HAP-1 (cell line): ENCODE measurements around the gene IFT88.
"Not testable (repeated sequence)": the region's sequence is repeated elsewhere in the genome, so short reads cannot be mapped to it uniquely, and the experiment has no call there.

Source experiments
- DNase-seq, 2 experiments: peaks; one replicate each; pipeline ENCODE4 v3.0.0-alpha.2; 2016 to 2020; ENCODE audit warnings: low spot score in 2 of 2
- H3K27me3 ChIP-seq: fragments of 250-450 bp; sonication (Bioruptor Pico); 2 replicates; pipeline ENCODE4 v1.5.1; 2020; ENCODE audit warnings: low read depth, mild to moderate bottlenecking, moderate library complexity
- H3K36me3 ChIP-seq: fragments of 250-450 bp; sonication (Bioruptor Pico); replicated peaks from 2 replicates; pipeline ENCODE4 v1.5.1; 2020; ENCODE audit warnings: mild to moderate bottlenecking
- H3K4me1 ChIP-seq: fragments of 250-450 bp; sonication (Bioruptor Pico); 2 replicates; pipeline ENCODE4 v1.5.1; 2020; ENCODE audit warnings: mild to moderate bottlenecking
- H3K4me3 ChIP-seq: fragments of 250-450 bp; sonication (Bioruptor Pico); 2 replicates; pipeline ENCODE4 v1.5.1; 2020; ENCODE audit warnings: mild to moderate bottlenecking, moderate library complexity
- H3K9me3 ChIP-seq: fragments of 250-450 bp; sonication (Bioruptor Pico); 2 replicates; pipeline ENCODE4 v1.5.1; 2020; ENCODE audit warnings: mild to moderate bottlenecking, moderate library complexity
- in situ Hi-C: fragments of 300-500 bp; cut with MboI; formaldehyde crosslinking; loops from 3 replicates; pipeline ENCODE4 v1.14.3; 2020; ENCODE audit warnings: low sequenced_read_pairs, inconsistent platforms, mixed read lengths

Gene IFT88

GRCh38 chr13:20673715-20674114 lies 106.8 kb downstream of the IFT88 start:
- no peaks in the 10 kb centered on the region for H3K27me3 ChIP-seq
- H3K9me3 ChIP-seq = no peaks in the 10 kb centered on the region
- no peaks in the 10 kb centered on the region for H3K36me3 ChIP-seq
- H3K4me1 ChIP-seq = peaks cover 8% of the 10 kb centered on the region
- H3K4me3 ChIP-seq = no peak overlapping the region
- DNase-seq = no peak
- in situ Hi-C loops = no loop called here

GRCh38 chr13:20676213-20676612 lies 109.3 kb downstream of the IFT88 start:
- no peaks in the 10 kb centered on the region for H3K27me3 ChIP-seq
- peaks cover 8% of the 10 kb centered on the region for H3K4me1 ChIP-seq
- no peak overlapping the region for H3K4me3 ChIP-seq
- no peaks in the 10 kb centered on the region for H3K9me3 ChIP-seq
- H3K36me3 ChIP-seq = no peaks in the 10 kb centered on the region
- in situ Hi-C loops = no loop called here
- DNase-seq = no peak

GRCh38 chr13:20678606-20679005 lies 111.6 kb downstream of the IFT88 start:
- H3K27me3 ChIP-seq, H3K36me3 ChIP-seq, in situ Hi-C loops, H3K9me3 ChIP-seq, H3K4me3 ChIP-seq: not testable (repeated sequence)
- DNase-seq = peak in 1 of 2 experiments; percentile 33
- peaks cover 19% of the 10 kb centered on the region for H3K4me1 ChIP-seq

- Histone ChIP-seq H3K9me3 (no peaks in the 10 kb centered on the region), H3K36me3 (no peaks in the 10 kb centered on the region), H3K27me3 (no peaks in the 10 kb centered on the region), H3K4me1 (peaks cover 19% of the 10 kb centered on the region), H3K4me3 (no peak overlapping the region)
- no peak for DNase-seq
- in situ Hi-C loops = no loop called here
Observed at GRCh38 chr13:20679879-20680278, 112.9 kb downstream of the IFT88 start.

GRCh38 chr13:20680416-20681080 lies 113.6 kb downstream of the IFT88 start:
- Histone ChIP-seq H3K27me3 (no peaks in the 10 kb centered on the region), H3K4me3 (no peak overlapping the region), H3K4me1 (peaks cover 19% of the 10 kb centered on the region), H3K36me3 (no peaks in the 10 kb centered on the region), H3K9me3 (no peaks in the 10 kb centered on the region)
- no peak for DNase-seq
- in situ Hi-C loops = no loop called here

GRCh38 chr13:20681481-20681880 lies 114.5 kb downstream of the IFT88 start:
- not testable (repeated sequence) for DNase-seq

GRCh38 chr13:20682061-20682460 lies 115.1 kb downstream of the IFT88 start:
- no peaks in the 10 kb centered on the region for H3K36me3 ChIP-seq
- H3K4me3 ChIP-seq = no peak overlapping the region
- no peaks in the 10 kb centered on the region for H3K27me3 ChIP-seq
- in situ Hi-C loops = no loop called here
- no peaks in the 10 kb centered on the region for H3K9me3 ChIP-seq
- peak; percentile 15 to 56 for DNase-seq
- H3K4me1 ChIP-seq = peaks cover 21% of the 10 kb centered on the region

More at GRCh38 chr13:20681481-20681880, 114.5 kb downstream of the IFT88 start:
- H3K4me3 ChIP-seq, H3K36me3 ChIP-seq, in situ Hi-C loops, H3K27me3 ChIP-seq, H3K9me3 ChIP-seq: not testable (repeated sequence)
- peaks cover 19% of the 10 kb centered on the region for H3K4me1 ChIP-seq

GRCh38 chr13:20684041-20684440 lies 117.1 kb downstream of the IFT88 start:
- H3K27me3 ChIP-seq = no peaks in the 10 kb centered on the region
- H3K4me3 ChIP-seq = no peak overlapping the region
- H3K4me1 ChIP-seq = peaks cover 17% of the 10 kb centered on the region
- H3K9me3 ChIP-seq = no peaks in the 10 kb centered on the region
- H3K36me3 ChIP-seq = no peaks in the 10 kb centered on the region
- in situ Hi-C loops = no loop called here
- DNase-seq = no peak

- Histone ChIP-seq H3K36me3 (no peaks in the 10 kb centered on the region), H3K4me1 (peaks cover 17% of the 10 kb centered on the region), H3K4me3 (no peak overlapping the region), H3K9me3 (no peaks in the 10 kb centered on the region), H3K27me3 (no peaks in the 10 kb centered on the region)
- in situ Hi-C loops = no loop called here
- no peak for DNase-seq
Observed at GRCh38 chr13:20684546-20684945, 117.6 kb downstream of the IFT88 start.

- Histone ChIP-seq H3K9me3 (no peaks in the 10 kb centered on the region), H3K4me1 (peaks cover 17% of the 10 kb centered on the region), H3K36me3 (no peaks in the 10 kb centered on the region), H3K27me3 (no peaks in the 10 kb centered on the region), H3K4me3 (no peak overlapping the region)
- in situ Hi-C loops = no loop called here
- no peak for DNase-seq
Observed at GRCh38 chr13:20685092-20685491, 118.1 kb downstream of the IFT88 start.

GRCh38 chr13:20686167-20686566 lies 119.2 kb downstream of the IFT88 start:
- in situ Hi-C loops = no loop called here
- no peak overlapping the region for H3K4me3 ChIP-seq
- no peaks in the 10 kb centered on the region for H3K27me3 ChIP-seq
- no peaks in the 10 kb centered on the region for H3K36me3 ChIP-seq
- no peaks in the 10 kb centered on the region for H3K9me3 ChIP-seq
- peaks cover 20% of the 10 kb centered on the region for H3K4me1 ChIP-seq
- DNase-seq = no peak

- Histone ChIP-seq H3K36me3 (no peaks in the 10 kb centered on the region), H3K9me3 (no peaks in the 10 kb centered on the region), H3K4me3 (no peak overlapping the region), H3K4me1 (peaks cover 22% of the 10 kb centered on the region), H3K27me3 (no peaks in the 10 kb centered on the region)
- in situ Hi-C loops = no loop called here
- peak; percentile 55 to 56 for DNase-seq
Observed at GRCh38 chr13:20686863-20687579, 120.1 kb downstream of the IFT88 start.

GRCh38 chr13:20689291-20689690 lies 122.3 kb downstream of the IFT88 start:
- no peaks in the 10 kb centered on the region for H3K27me3 ChIP-seq
- DNase-seq = no peak
- H3K4me3 ChIP-seq = no peak overlapping the region
- H3K9me3 ChIP-seq = no peaks in the 10 kb centered on the region
- in situ Hi-C loops = no loop called here
- H3K36me3 ChIP-seq = no peaks in the 10 kb centered on the region
- H3K4me1 ChIP-seq = peaks cover 17% of the 10 kb centered on the region

- Histone ChIP-seq H3K9me3 (no peaks in the 10 kb centered on the region), H3K4me3 (no peak overlapping the region), H3K36me3 (no peaks in the 10 kb centered on the region), H3K27me3 (no peaks in the 10 kb centered on the region), H3K4me1 (peaks cover 17% of the 10 kb centered on the region)
- in situ Hi-C loops = no loop called here
- peak; percentile 66 to 88 for DNase-seq
Observed at GRCh38 chr13:20691616-20692015, 124.7 kb downstream of the IFT88 start.
